NB4 (cell line): Measurements from ENCODE around the gene MAD1L1.

Experiments
- POLR2A ChIP-seq: IDR thresholded peaks from 2 replicates; pipeline ENCODE4 v1.6.1; 2011; ENCODE audit warnings: mild to moderate bottlenecking; ENCODE audit not compliant: insufficient read length; ENCODE audit errors: extremely low read depth
- TF ChIP-seq, protein P1 (sequence below): IDR thresholded peaks from one replicate; pipeline ENCODE4 v1.5.1; 2012; ENCODE audit warnings: low read depth, low read length

DNA sequence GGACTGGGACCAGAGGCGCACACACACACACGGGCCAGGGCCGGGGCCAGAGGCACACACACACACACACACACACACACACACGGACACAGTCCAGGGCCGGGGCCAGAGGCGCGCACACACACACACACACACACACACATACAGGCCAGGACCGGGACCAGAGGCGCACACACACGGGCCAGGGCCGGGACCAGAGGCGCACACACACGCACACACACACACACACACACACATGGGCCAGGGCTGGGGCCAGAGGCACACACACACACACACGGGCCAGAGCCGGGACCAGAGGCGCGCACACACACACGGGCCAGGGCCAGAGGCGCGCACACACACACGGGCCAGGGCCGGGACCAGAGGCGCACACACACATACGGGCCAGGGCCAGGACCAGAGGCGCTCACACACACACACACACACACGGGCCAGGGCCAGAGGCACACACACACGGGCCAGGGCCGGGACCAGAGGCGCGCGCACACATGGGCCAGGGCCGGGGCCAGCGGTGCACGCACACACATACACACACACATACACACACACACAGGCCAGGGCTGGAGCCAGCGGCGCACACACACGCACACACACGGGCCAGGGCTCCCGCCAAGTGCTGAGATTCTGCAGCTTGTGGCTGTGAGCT lies 293.8 kb downstream of the MAD1L1 start:
- TF ChIP-seq, protein P1, sequence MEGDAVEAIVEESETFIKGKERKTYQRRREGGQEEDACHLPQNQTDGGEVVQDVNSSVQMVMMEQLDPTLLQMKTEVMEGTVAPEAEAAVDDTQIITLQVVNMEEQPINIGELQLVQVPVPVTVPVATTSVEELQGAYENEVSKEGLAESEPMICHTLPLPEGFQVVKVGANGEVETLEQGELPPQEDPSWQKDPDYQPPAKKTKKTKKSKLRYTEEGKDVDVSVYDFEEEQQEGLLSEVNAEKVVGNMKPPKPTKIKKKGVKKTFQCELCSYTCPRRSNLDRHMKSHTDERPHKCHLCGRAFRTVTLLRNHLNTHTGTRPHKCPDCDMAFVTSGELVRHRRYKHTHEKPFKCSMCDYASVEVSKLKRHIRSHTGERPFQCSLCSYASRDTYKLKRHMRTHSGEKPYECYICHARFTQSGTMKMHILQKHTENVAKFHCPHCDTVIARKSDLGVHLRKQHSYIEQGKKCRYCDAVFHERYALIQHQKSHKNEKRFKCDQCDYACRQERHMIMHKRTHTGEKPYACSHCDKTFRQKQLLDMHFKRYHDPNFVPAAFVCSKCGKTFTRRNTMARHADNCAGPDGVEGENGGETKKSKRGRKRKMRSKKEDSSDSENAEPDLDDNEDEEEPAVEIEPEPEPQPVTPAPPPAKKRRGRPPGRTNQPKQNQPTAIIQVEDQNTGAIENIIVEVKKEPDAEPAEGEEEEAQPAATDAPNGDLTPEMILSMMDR: no peak
- TF ChIP-seq POLR2A: no peak
